Erythroblast (primary cell): Measurements from ENCODE around the gene RNF133.

Experiments
- GATA1 ChIP-seq: IDR thresholded peaks from 2 replicates; pipeline ENCODE4 v1.6.1; 2011; ENCODE audit warnings: low read depth, mild to moderate bottlenecking, control low read depth, low read length, moderate library complexity
- POLR2A ChIP-seq: IDR thresholded peaks from 2 replicates; pipeline ENCODE4 v1.6.1; 2011; ENCODE audit warnings: mild to moderate bottlenecking, low read length

- TF ChIP-seq POLR2A, result no peak
- no peak for TF ChIP-seq GATA1
These were observed 22.5 kb downstream of the RNF133 start for GRCh38 chr7:122676466-122676865.
